Natural killer cell (primary cell): ENCODE measurements around the gene TIMM9. TPM values are rescaled to one million over a fixed set of nuclear protein-coding genes. Genes with fewer than 3 reads are reported as not detected.

Experiments
- ATAC-seq, 3 donors: fragments of 150-1000 bp in 2 of 3; fragments of 200-7000 bp in 1 of 3; cut with Tn5 transposase; 1 replicate in 1 of 3; 2 replicates in 2 of 3; pipeline ENCODE4 v1.10.0; 2021; ENCODE audit warnings: mild to moderate bottlenecking in 2 of 3, moderate library complexity in 2 of 3
- DNase-seq, 2 donors: peaks; one replicate each; pipeline versions ENCODE4 v3.0.0 to v3.0.0-alpha.2; 2013 to 2021; ENCODE audit warnings: mixed read lengths in 1 of 2
- H3K27ac ChIP-seq: one replicate; pipeline ENCODE4 v1.5.1; 2013; ENCODE audit warnings: mild to moderate bottlenecking, low read length
- H3K27me3 ChIP-seq: one replicate; pipeline ENCODE4 v1.6.1; 2013; ENCODE audit warnings: low read length; ENCODE audit not compliant: control insufficient read depth, insufficient read depth
- H3K36me3 ChIP-seq: one replicate; pipeline ENCODE4 v1.6.1; 2013; ENCODE audit warnings: low read length; ENCODE audit not compliant: control insufficient read depth, insufficient read depth
- H3K4me1 ChIP-seq: one replicate; pipeline ENCODE4 v1.6.1; 2013; ENCODE audit warnings: low read length; ENCODE audit not compliant: control insufficient read depth, insufficient read depth
- H3K4me3 ChIP-seq: one replicate; pipeline ENCODE4 v1.5.1; 2013; ENCODE audit warnings: low read length
- H3K9me3 ChIP-seq: one replicate; pipeline ENCODE4 v1.6.1; 2013; ENCODE audit warnings: low read length; ENCODE audit not compliant: control insufficient read depth, insufficient read depth
- H3K27ac Mint-ChIP-seq, 2 donors: one replicate each; pipeline ENCODE4 v1.8.0; 2022; ENCODE audit warnings: mild to moderate bottlenecking in 2 of 2, mixed read lengths in 2 of 2, moderate library complexity in 1 of 2
- H3K27me3 Mint-ChIP-seq, 2 donors: one replicate each; pipeline ENCODE4 v1.8.0; 2022; ENCODE audit warnings: low read depth in 2 of 2, mixed read lengths in 2 of 2
- H3K36me3 Mint-ChIP-seq: one replicate; pipeline ENCODE4 v1.8.0; 2022; ENCODE audit warnings: mixed read lengths
- H3K4me1 Mint-ChIP-seq, 2 donors: one replicate each; pipeline ENCODE4 v1.8.0; 2022; ENCODE audit warnings: mixed read lengths in 2 of 2
- H3K4me3 Mint-ChIP-seq: one replicate; pipeline ENCODE4 v1.8.0; 2022; ENCODE audit warnings: mild to moderate bottlenecking, moderate library complexity, mixed read lengths
- H3K9me3 Mint-ChIP-seq, 2 donors: one replicate each; pipeline ENCODE4 v1.8.0; 2022; ENCODE audit warnings: mixed read lengths in 2 of 2
- WGBS: methylation state at CpG from one replicate; pipeline ENCODE4 v1.1.7; 2013; ENCODE audit warnings: missing lambda C conversion rate; ENCODE audit not compliant: insufficient coverage; 5-methylcytosine and 5-hydroxymethylcytosine counted together
- intact Hi-C: fragments of 100-400 bp; cut with micrococcal nuclease; formaldehyde crosslinking; loops from one replicate; pipeline ENCODE4 v1.14.2; 2022
- total RNA-seq, 4 donors: library from RNA; stranded (reverse); fragments of 120-200 nt in 1 of 4; gene quantifications; one replicate each; pipeline versions ENCODE4 v1.2.3 to v1.2.4, GENCODE V29; 2013 to 2022
- TF ChIP-seq, protein P1 (sequence below): fragments of 200-600 bp; IDR thresholded peaks from one replicate; pipeline ENCODE4 v1.8.0; 2022; ENCODE audit warnings: antibody characterized with exemption

Gene TIMM9
- total RNA-seq, 3 donors from 2014 or later (not counting 1 experiment from before 2014, with no cell fraction given): 18.8 to 19.4 (median 19.2) TPM

GRCh38 chr14:58467575-58467974 is 40.2 kb upstream of the TIMM9 start:
- no peak overlapping the region for H3K4me3 Mint-ChIP-seq
- Histone ChIP-seq H3K9me3 (no peaks in the 10 kb centered on the region), H3K27me3 (no peaks in the 10 kb centered on the region), H3K4me1 (no peaks in the 10 kb centered on the region), H3K27ac (no peak overlapping the region), H3K36me3 (peaks cover 46% of the 10 kb centered on the region), H3K4me3 (no peak overlapping the region)
- TF ChIP-seq, protein P1, sequence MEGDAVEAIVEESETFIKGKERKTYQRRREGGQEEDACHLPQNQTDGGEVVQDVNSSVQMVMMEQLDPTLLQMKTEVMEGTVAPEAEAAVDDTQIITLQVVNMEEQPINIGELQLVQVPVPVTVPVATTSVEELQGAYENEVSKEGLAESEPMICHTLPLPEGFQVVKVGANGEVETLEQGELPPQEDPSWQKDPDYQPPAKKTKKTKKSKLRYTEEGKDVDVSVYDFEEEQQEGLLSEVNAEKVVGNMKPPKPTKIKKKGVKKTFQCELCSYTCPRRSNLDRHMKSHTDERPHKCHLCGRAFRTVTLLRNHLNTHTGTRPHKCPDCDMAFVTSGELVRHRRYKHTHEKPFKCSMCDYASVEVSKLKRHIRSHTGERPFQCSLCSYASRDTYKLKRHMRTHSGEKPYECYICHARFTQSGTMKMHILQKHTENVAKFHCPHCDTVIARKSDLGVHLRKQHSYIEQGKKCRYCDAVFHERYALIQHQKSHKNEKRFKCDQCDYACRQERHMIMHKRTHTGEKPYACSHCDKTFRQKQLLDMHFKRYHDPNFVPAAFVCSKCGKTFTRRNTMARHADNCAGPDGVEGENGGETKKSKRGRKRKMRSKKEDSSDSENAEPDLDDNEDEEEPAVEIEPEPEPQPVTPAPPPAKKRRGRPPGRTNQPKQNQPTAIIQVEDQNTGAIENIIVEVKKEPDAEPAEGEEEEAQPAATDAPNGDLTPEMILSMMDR: no peak
- intact Hi-C loops: no loop called here
- H3K36me3 Mint-ChIP-seq: no peaks in the 10 kb centered on the region
- H3K4me1 Mint-ChIP-seq: no peaks in the 10 kb centered on the region
- WGBS: 100% methylated on average over 2 of the region's 2 CpGs
- H3K9me3 Mint-ChIP-seq: no peaks in the 10 kb centered on the region
- no peak for ATAC-seq
- no peaks in the 10 kb centered on the region for H3K27me3 Mint-ChIP-seq
- no peak overlapping the region for H3K27ac Mint-ChIP-seq
- DNase-seq: no peak

- Mint-ChIP-seq H3K4me3 (no peak overlapping the region), H3K36me3 (peaks cover 3% of the 10 kb centered on the region), H3K27ac (no peak overlapping the region), H3K27me3 (no peaks in the 10 kb centered on the region), H3K9me3 (no peaks in the 10 kb centered on the region), H3K4me1 (no peaks in the 10 kb centered on the region)
- intact Hi-C loops: no loop called here
- Histone ChIP-seq H3K27me3 (no peaks in the 10 kb centered on the region), H3K27ac (no peak overlapping the region), H3K36me3 (peaks cover 53% of the 10 kb centered on the region), H3K4me1 (no peaks in the 10 kb centered on the region), H3K4me3 (no peak overlapping the region), H3K9me3 (no peaks in the 10 kb centered on the region)
- DNase-seq (no peak), ATAC-seq (no peak)
- WGBS: 97% methylated on average over 1 of the region's 1 CpG
- TF ChIP-seq, protein P1: no peak
Measured at GRCh38 chr14:58466459-58466858, 39.1 kb upstream of the TIMM9 start.

- Histone ChIP-seq H3K9me3 (no peaks in the 10 kb centered on the region), H3K27me3 (no peaks in the 10 kb centered on the region), H3K4me1 (no peaks in the 10 kb centered on the region), H3K36me3 (peaks cover 58% of the 10 kb centered on the region), H3K27ac (no peak overlapping the region), H3K4me3 (no peak overlapping the region)
- no peak for ATAC-seq
- Mint-ChIP-seq H3K27ac (no peak overlapping the region), H3K4me1 (no peaks in the 10 kb centered on the region), H3K9me3 (no peaks in the 10 kb centered on the region), H3K36me3 (peaks cover 7% of the 10 kb centered on the region), H3K4me3 (no peak overlapping the region), H3K27me3 (no peaks in the 10 kb centered on the region)
- DNase-seq: no peak
- TF ChIP-seq, protein P1: no peak
- intact Hi-C loops: no loop called here
- WGBS: 79% methylated on average over 1 of the region's 2 CpGs
Measured at GRCh38 chr14:58465421-58465820, 38.1 kb upstream of the TIMM9 start.

- Mint-ChIP-seq H3K36me3 (peaks cover 7% of the 10 kb centered on the region), H3K27ac (no peak overlapping the region), H3K9me3 (no peaks in the 10 kb centered on the region), H3K4me1 (no peaks in the 10 kb centered on the region), H3K4me3 (no peak overlapping the region), H3K27me3 (no peaks in the 10 kb centered on the region)
- no peak overlapping the region for H3K27ac ChIP-seq
- TF ChIP-seq, protein P1: no peak
- H3K36me3 ChIP-seq: peaks cover 65% of the 10 kb centered on the region
- H3K9me3 ChIP-seq: no peaks in the 10 kb centered on the region
- intact Hi-C loops: no loop called here
- no peak for DNase-seq
- H3K4me3 ChIP-seq: no peak overlapping the region
- WGBS: 95% methylated on average over 7 of the region's 8 CpGs
- no peaks in the 10 kb centered on the region for H3K27me3 ChIP-seq
- no peaks in the 10 kb centered on the region for H3K4me1 ChIP-seq
- no peak for ATAC-seq
Measured at GRCh38 chr14:58464652-58465051, 37.3 kb upstream of the TIMM9 start.
